Testis (tissue), 2 donors: ENCODE measurements around the gene PNCK.

Experiments used
- CTCF ChIP-seq, 3 experiments: fragments of 450-650 bp in 2 of 3; fragments of 200-600 bp in 1 of 3; sonication (generic) in 1 of 3; IDR thresholded peaks; one replicate each; pipeline ENCODE4 v1.5.1; 2016 to 2019; ENCODE audit warnings: antibody characterized with exemption in 3 of 3, mild to moderate bottlenecking in 2 of 3, moderate library complexity in 1 of 3
- POLR2A ChIP-seq: fragments of 450-650 bp; IDR thresholded peaks from one replicate; pipeline ENCODE4 v1.6.1; 2017; ENCODE audit warnings: antibody characterized with exemption, mild to moderate bottlenecking, moderate library complexity

DNA sequence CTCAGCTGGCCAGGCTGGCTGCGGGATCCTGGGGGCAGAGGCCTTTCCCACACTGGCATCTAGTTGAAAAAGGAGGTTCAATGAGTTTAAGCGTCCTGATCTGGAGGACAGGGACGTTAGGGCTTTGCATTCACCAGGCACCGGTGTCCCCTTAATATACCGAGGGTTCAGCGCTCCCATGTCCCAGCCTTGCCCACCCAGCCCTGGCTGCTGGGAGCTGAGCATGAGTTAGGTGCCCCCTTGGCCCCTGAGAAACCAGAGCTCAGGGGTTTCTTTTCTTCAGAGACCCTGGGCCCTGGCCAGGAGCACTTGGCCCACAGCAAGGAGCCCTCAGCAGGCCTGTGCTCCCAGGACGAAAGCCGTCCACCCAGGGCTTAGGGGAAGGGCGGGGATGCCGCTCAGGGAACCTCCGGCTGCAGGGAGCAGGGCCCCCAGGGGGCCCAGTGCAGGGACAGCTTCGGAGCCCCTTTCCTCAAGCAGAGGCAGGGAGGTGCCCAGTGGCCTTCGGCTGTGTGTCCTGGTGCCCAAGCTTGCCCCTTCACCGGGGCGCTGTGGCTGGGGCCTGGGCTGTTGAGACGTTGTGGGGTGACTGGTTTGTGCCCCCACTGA is 47.5 kb downstream of the PNCK start:
- TF ChIP-seq CTCF (IDR thresholded peaks at IDR 0.05) (no peak), POLR2A (no peak)
